GM19372 (cell line): ENCODE measurements around the gene NAGS.
"Not testable (repeated sequence)": the region's sequence is repeated elsewhere in the genome, so short reads cannot be mapped to it uniquely, and the experiment has no call there.

Source experiments
- ATAC-seq: cut with Tn5 transposase; IDR thresholded peaks from one replicate; pipeline ENCODE4 v1.9.1; 2021; ENCODE audit warnings: mild to moderate bottlenecking, low read depth, moderate library complexity; ENCODE audit not compliant: unreplicated experiment

NAGS gene

GRCh38 chr17:43983515-43984411 is 20.7 kb upstream of the NAGS start:
- no peak for ATAC-seq

- ATAC-seq: no peak
Measured at GRCh38 chr17:43984521-43984920, 19.9 kb upstream of the NAGS start.

GRCh38 chr17:43986225-43986981 is 18.0 kb upstream of the NAGS start:
- no peak for ATAC-seq

- no peak for ATAC-seq
Measured at GRCh38 chr17:43987131-43988021, 17.0 kb upstream of the NAGS start.

- ATAC-seq: no peak
Measured at GRCh38 chr17:43988301-43988700, 16.1 kb upstream of the NAGS start.

- ATAC-seq: no peak
Measured at GRCh38 chr17:43992641-43993040, 11.8 kb upstream of the NAGS start.

- ATAC-seq: no peak
Measured at GRCh38 chr17:43994272-43995149, 9.9 kb upstream of the NAGS start.

GRCh38 chr17:43995150-43995471 is 9.3 kb upstream of the NAGS start:
- ATAC-seq: no peak

- ATAC-seq: not testable (repeated sequence)
Measured at GRCh38 chr17:43997180-43997579, 7.2 kb upstream of the NAGS start.

GRCh38 chr17:43998552-43998951 is 5.9 kb upstream of the NAGS start:
- no peak for ATAC-seq

- no peak for ATAC-seq
Measured at GRCh38 chr17:43999024-43999423, 5.4 kb upstream of the NAGS start.

GRCh38 chr17:44000141-44000860 is 4.1 kb upstream of the NAGS start:
- ATAC-seq: no peak

- no peak for ATAC-seq
Measured at GRCh38 chr17:44000871-44001460, 3.5 kb upstream of the NAGS start.

GRCh38 chr17:44001461-44001920 is 2.9 kb upstream of the NAGS start:
- ATAC-seq: no peak

- ATAC-seq: no peak
Measured at GRCh38 chr17:44002141-44002848, 2.1 kb upstream of the NAGS start.

GRCh38 chr17:44004761-44005526 is 522 bp downstream of the NAGS start:
- ATAC-seq: no peak

- no peak for ATAC-seq
Measured at GRCh38 chr17:44005527-44006271, 1.3 kb downstream of the NAGS start.
